Gastroesophageal sphincter (tissue), 3 donors: ENCODE measurements around the gene SLITRK6.

Experiments used
- POLR2A ChIP-seq, 2 donors: fragments of 450-650 bp; IDR thresholded peaks; one replicate each; pipeline ENCODE4 v1.6.1; 2017; ENCODE audit warnings: antibody characterized with exemption in 2 of 2, mild to moderate bottlenecking in 2 of 2, moderate library complexity in 1 of 2
- TF ChIP-seq, protein P1 (sequence below), 4 experiments: fragments of 200-600 bp in 2 of 4; fragments of 450-650 bp in 2 of 4; sonication (generic) in 1 of 4; IDR thresholded peaks; one replicate each; pipeline ENCODE4 v1.5.1; 2017 to 2019; ENCODE audit warnings: antibody characterized with exemption in 4 of 4, mild to moderate bottlenecking in 2 of 4, moderate library complexity in 2 of 4

DNA sequence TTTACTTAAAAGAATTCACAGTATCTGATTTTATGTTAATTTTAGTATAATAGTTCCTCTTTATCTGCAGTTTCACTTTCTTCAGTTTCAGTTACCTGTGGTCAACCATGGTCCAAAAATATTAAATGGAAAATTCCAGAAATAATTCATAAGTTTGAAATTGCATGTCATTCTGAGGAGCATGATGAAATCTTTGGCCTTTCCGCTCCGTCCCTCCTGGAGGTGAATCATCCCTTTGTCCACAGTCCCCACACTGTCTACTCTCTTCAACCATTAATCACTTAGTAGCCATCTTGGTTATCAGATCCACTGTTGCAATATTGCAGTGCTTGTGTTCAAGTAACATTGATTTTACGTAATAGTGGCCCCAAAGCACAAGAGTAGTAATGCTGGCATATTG, 26.9 kb downstream of the SLITRK6 start:
- TF ChIP-seq, protein P1, sequence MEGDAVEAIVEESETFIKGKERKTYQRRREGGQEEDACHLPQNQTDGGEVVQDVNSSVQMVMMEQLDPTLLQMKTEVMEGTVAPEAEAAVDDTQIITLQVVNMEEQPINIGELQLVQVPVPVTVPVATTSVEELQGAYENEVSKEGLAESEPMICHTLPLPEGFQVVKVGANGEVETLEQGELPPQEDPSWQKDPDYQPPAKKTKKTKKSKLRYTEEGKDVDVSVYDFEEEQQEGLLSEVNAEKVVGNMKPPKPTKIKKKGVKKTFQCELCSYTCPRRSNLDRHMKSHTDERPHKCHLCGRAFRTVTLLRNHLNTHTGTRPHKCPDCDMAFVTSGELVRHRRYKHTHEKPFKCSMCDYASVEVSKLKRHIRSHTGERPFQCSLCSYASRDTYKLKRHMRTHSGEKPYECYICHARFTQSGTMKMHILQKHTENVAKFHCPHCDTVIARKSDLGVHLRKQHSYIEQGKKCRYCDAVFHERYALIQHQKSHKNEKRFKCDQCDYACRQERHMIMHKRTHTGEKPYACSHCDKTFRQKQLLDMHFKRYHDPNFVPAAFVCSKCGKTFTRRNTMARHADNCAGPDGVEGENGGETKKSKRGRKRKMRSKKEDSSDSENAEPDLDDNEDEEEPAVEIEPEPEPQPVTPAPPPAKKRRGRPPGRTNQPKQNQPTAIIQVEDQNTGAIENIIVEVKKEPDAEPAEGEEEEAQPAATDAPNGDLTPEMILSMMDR (IDR thresholded peaks at IDR 0.05) = no peak
- no peak for TF ChIP-seq POLR2A (IDR thresholded peaks at IDR 0.05)
